Endothelial cell of umbilical vein (primary cell): ENCODE data around the gene SMCO3. TPM values are rescaled to one million over a fixed set of nuclear protein-coding genes. Genes with fewer than 3 reads are reported as not detected.

Source experiments
- BruUV-seq: library from RNA; stranded (reverse); fragments of 400-500 nt; replicated peaks from 2 replicates; lab custom pipeline; 2021; lab: Mats Ljungman, UMichigan
- CTCF ChIA-PET: fragments of 300-600, 350-600 bp; sonication (Branson Sonifier 250); formaldehyde crosslinking; loops from one replicate; lab custom pipeline; 2021; ENCODE audit warnings: antibody characterized with exemption, inconsistent platforms; lab: Charles Lee
- POLR2A ChIA-PET: fragments of 300-600, 350-600 bp; sonication (Branson Sonifier 250); formaldehyde crosslinking; loops from one replicate; lab custom pipeline; 2021; ENCODE audit warnings: antibody characterized with exemption, inconsistent platforms; lab: Charles Lee
- DNase-seq: peaks from one replicate; pipeline ENCODE4 v3.0.0-alpha.2; 2011; ENCODE audit warnings: low read depth, low spot score
- FAIRE-seq: peaks from 2 replicates; lab custom pipeline; 2011; peaks lifted over from hg19 to GRCh38; lab: Jason Lieb, UNC
- H2AFZ ChIP-seq: 2 replicates; pipeline ENCODE4 v1.6.0; 2012; ENCODE audit warnings: low read depth, low read length, control low read depth, inconsistent platforms
- H3K27ac ChIP-seq: 2 replicates; pipeline ENCODE4 v1.5.1; 2011; ENCODE audit warnings: low read depth, mild to moderate bottlenecking, control low read depth, low read length, moderate library complexity; ENCODE audit not compliant: insufficient read depth
- H3K27me3 ChIP-seq, 2 experiments: 2 replicates each; pipeline versions ENCODE4 v1.6.0 to v1.6.1; 2011; ENCODE audit warnings: low read length in 2 of 2, mixed read lengths in 1 of 2; ENCODE audit not compliant: control insufficient read depth in 2 of 2, insufficient read depth in 2 of 2
- H3K36me3 ChIP-seq, 2 experiments: 2 replicates in 1 of 2; 3 replicates in 1 of 2; pipeline ENCODE4 v1.5.1; 2011; ENCODE audit warnings: low read length in 2 of 2, mild to moderate bottlenecking in 1 of 2, moderate library complexity in 1 of 2; ENCODE audit not compliant: control insufficient read depth in 2 of 2, insufficient read depth in 2 of 2; ENCODE audit errors: extremely low read depth in 1 of 2
- H3K4me1 ChIP-seq: 3 replicates; pipeline ENCODE4 v1.5.1; 2011; ENCODE audit warnings: mild to moderate bottlenecking, low read length; ENCODE audit not compliant: control insufficient read depth, insufficient read depth; ENCODE audit errors: extremely low read depth
- H3K4me2 ChIP-seq: 2 replicates; pipeline ENCODE4 v1.6.1; 2011; ENCODE audit warnings: low read length, control low read depth, mixed read lengths; ENCODE audit not compliant: insufficient read depth
- H3K4me3 ChIP-seq, 3 experiments: fragments of 200-600 bp in 1 of 3; sonication (generic), shearing (Covaris generic) in 1 of 3; replicated peaks in 1 of 3; 2 replicates each; pipeline ENCODE4 v1.5.1; 2011 to 2016; ENCODE audit warnings: control low read depth in 3 of 3, low read length in 3 of 3, mild to moderate bottlenecking in 2 of 3, inconsistent platforms in 1 of 3, low read depth in 1 of 3, moderate library complexity in 1 of 3; ENCODE audit not compliant: insufficient read depth in 1 of 3
- H3K79me2 ChIP-seq: 2 replicates; pipeline ENCODE4 v1.6.0; 2012; ENCODE audit warnings: low read length, inconsistent platforms; ENCODE audit not compliant: control insufficient read depth, insufficient read depth
- H3K9ac ChIP-seq: replicated peaks from 2 replicates; pipeline ENCODE3; 2011; ENCODE audit warnings: low read length, control low read depth; ENCODE audit not compliant: insufficient read depth; ENCODE audit errors: extremely low read depth
- H3K9me1 ChIP-seq: replicated peaks from 3 replicates; pipeline ENCODE4 v1.6.0; 2011; ENCODE audit warnings: mild to moderate bottlenecking, low read length; ENCODE audit not compliant: control insufficient read depth, insufficient read depth; ENCODE audit errors: extremely low read depth
- H3K9me3 ChIP-seq: replicated peaks from 2 replicates; pipeline ENCODE4 v1.5.1; 2012; ENCODE audit warnings: low read length, inconsistent platforms; ENCODE audit not compliant: control insufficient read depth, insufficient read depth
- H4K20me1 ChIP-seq: replicated peaks from 2 replicates; pipeline ENCODE3; 2011; ENCODE audit warnings: mild to moderate bottlenecking, low read length; ENCODE audit not compliant: control insufficient read depth, insufficient read depth; ENCODE audit errors: extremely low read depth
- CTCF ChIP-seq, 2 donors: IDR thresholded peaks; 1 replicate in 1 of 2; 2 replicates in 1 of 2; pipeline ENCODE4 v1.5.1; 2011; ENCODE audit warnings: low read length in 2 of 2, mild to moderate bottlenecking in 2 of 2, moderate library complexity in 2 of 2, control low read depth in 1 of 2, inconsistent platforms in 1 of 2, low read depth in 1 of 2; ENCODE audit not compliant: insufficient read depth in 1 of 2; ENCODE audit errors: extremely low read depth in 1 of 2
- EZH2 ChIP-seq: IDR thresholded peaks from 2 replicates; pipeline ENCODE4 v1.6.1; 2012; ENCODE audit warnings: borderline replicate concordance, low read depth, mild to moderate bottlenecking, moderate library complexity, low read length, inconsistent platforms; ENCODE audit not compliant: severe bottlenecking
- FOS ChIP-seq: IDR thresholded peaks from 2 replicates; pipeline ENCODE4 v1.6.1; 2011; ENCODE audit warnings: mild to moderate bottlenecking, low read length, moderate library complexity, borderline replicate concordance; ENCODE audit not compliant: insufficient read depth
- GATA2 ChIP-seq: IDR thresholded peaks from 2 replicates; pipeline ENCODE4 v1.7.0; 2011; ENCODE audit warnings: low read depth, mild to moderate bottlenecking, moderate library complexity, mixed read lengths, low read length; ENCODE audit not compliant: insufficient read length, insufficient read depth
- JUN ChIP-seq: IDR thresholded peaks from 2 replicates; pipeline ENCODE4 v1.6.1; 2011; ENCODE audit warnings: borderline replicate concordance, low read depth; ENCODE audit not compliant: insufficient read length, insufficient read depth
- MAX ChIP-seq: IDR thresholded peaks from 2 replicates; pipeline ENCODE4 v1.6.1; 2011; ENCODE audit not compliant: insufficient read depth, insufficient read length
- MYC ChIP-seq: IDR thresholded peaks from one replicate; pipeline ENCODE4 v1.6.1; 2011; ENCODE audit warnings: mild to moderate bottlenecking, low read depth, low read length
- POLR2A ChIP-seq: IDR thresholded peaks from 2 replicates; pipeline ENCODE4 v1.6.1; 2012; ENCODE audit warnings: low read depth, mild to moderate bottlenecking, control low read depth, low read length
- POLR2AphosphoS5 ChIP-seq: IDR thresholded peaks from 2 replicates; pipeline ENCODE4 v1.6.1; 2012; ENCODE audit warnings: low read depth, mild to moderate bottlenecking, control low read depth, low read length, moderate library complexity; ENCODE audit not compliant: insufficient read depth
- dilution Hi-C: fragments of 300-500 bp; cut with MboI; formaldehyde crosslinking; loops from one replicate; pipeline ENCODE4 v1.15.0; 2019; ENCODE audit warnings: low sequenced_read_pairs; ENCODE audit not compliant: extremely low pct_ligation_motif_present
- intact Hi-C: fragments of 100-400 bp; cut with micrococcal nuclease; formaldehyde crosslinking; loops from one replicate; pipeline ENCODE4 v1.10.0; 2022
- polyA plus RNA-seq, 4 experiments: library from polyadenylated mRNA; depleted of rRNA in 3 of 4; stranded (reverse) in 3 of 4; unstranded in 1 of 4; fragments of >200 nt; gene quantifications; 2 replicates each; pipeline versions ENCODE4 v1.2.1 to v1.2.3, GENCODE V29; 2011 to 2012; ENCODE audit warnings: missing spikeins in 1 of 4
- total RNA-seq: library from RNA; stranded (reverse); gene quantifications from 2 replicates; pipeline ENCODE4 v1.2.3, GENCODE V29; 2021

The SMCO3 gene
- total and polyA plus RNA-seq, 2 donors (not counting 3 experiments of a cell fraction or from before 2014, with no cell fraction given): 0.33 to 0.35 TPM

DNA sequence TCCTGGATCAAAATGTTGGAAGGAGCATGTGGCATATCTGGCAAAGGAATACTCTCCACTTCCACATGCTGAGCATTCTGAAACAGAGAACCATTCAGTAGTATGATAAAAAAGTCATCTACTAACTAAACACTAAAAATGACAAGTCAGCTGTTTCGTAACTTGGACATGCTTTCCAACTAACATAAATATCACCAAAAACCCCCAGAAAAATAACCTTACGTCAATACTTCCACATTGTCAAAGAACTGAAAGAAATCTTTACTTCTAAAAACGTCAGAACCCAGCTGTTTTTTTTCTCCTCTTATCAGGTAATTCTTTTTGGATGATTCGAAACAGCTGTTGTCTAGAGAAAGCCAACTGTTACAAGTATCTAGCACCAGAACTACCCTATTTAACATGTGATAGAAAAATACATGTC, 18.9 kb downstream of the SMCO3 start:
- DNase-seq (no peak), FAIRE-seq (no peak)
- no peaks in the 10 kb centered on the region for H3K9me3 ChIP-seq
- TF ChIP-seq POLR2AphosphoS5 (no peak), MYC (no peak), CTCF (IDR thresholded peaks at IDR 0.05; ENCODE audit: extremely low read depth in 1 of 2, insufficient read depth in 1 of 2, low read depth in 1 of 2, low read length in 2 of 2) (no peak), JUN (no peak), FOS (no peak), POLR2A (no peak), EZH2 (no peak), MAX (no peak), GATA2 (no peak)
- H3K4me2 ChIP-seq: no peak overlapping the region
- no peak overlapping the region for H3K27ac ChIP-seq
- H3K4me1 ChIP-seq: no peaks in the 10 kb centered on the region
- H3K9me1 ChIP-seq: no peaks in the 10 kb centered on the region
- H3K4me3 ChIP-seq: no peak overlapping the region
- no peaks in the 10 kb centered on the region for H4K20me1 ChIP-seq
- BruUV-seq: no TSS peak
- H3K27me3 ChIP-seq: no peaks in the 10 kb centered on the region
- H3K9ac ChIP-seq: no peak overlapping the region
- ChIA-PET POLR2A (no interaction called here), CTCF (interaction anchor here (1.0 to 1.3 kb wide), 2 partner anchors 11 to 201 kb away, joined by 3 read pairs; no protein-coding TSS in a partner anchor)
- intact Hi-C loops: no loop called here
- H3K36me3 ChIP-seq: peaks cover 14 to 38% of the 10 kb centered on the region in 2 experiments
- dilution Hi-C loops: no loop called here
- H3K79me2 ChIP-seq: peaks cover 21% of the 10 kb centered on the region
- H2AFZ ChIP-seq: no peak overlapping the region
